Skeletal muscle satellite cell (primary cell): ENCODE measurements around the gene KCTD4.

Experiments
- H3K27me3 ChIP-seq: 2 replicates; pipeline ENCODE4 v1.7.0; 2013; ENCODE audit warnings: low read length; ENCODE audit not compliant: control insufficient read depth, insufficient read depth
- H3K36me3 ChIP-seq: 2 replicates; pipeline ENCODE4 v1.7.0; 2013; ENCODE audit warnings: mild to moderate bottlenecking, control low read depth, low read length; ENCODE audit not compliant: insufficient read depth
- H3K4me1 ChIP-seq: 2 replicates; pipeline ENCODE4 v1.7.0; 2013; ENCODE audit warnings: low read length; ENCODE audit not compliant: control insufficient read depth, insufficient read depth
- H3K4me2 ChIP-seq: 2 replicates; pipeline ENCODE4 v1.7.0; 2013; ENCODE audit warnings: mild to moderate bottlenecking, low read length
- H3K4me3 ChIP-seq: 2 replicates; pipeline ENCODE4 v1.7.0; 2013; ENCODE audit warnings: low read length
- H3K9ac ChIP-seq: 2 replicates; pipeline ENCODE4 v1.7.0; 2013; ENCODE audit warnings: mild to moderate bottlenecking, low read depth, low read length, moderate library complexity
- H3K9me3 ChIP-seq: replicated peaks from 2 replicates; pipeline ENCODE4 v1.7.0; 2013; ENCODE audit warnings: mild to moderate bottlenecking, control low read depth, low read length

Gene KCTD4

DNA sequence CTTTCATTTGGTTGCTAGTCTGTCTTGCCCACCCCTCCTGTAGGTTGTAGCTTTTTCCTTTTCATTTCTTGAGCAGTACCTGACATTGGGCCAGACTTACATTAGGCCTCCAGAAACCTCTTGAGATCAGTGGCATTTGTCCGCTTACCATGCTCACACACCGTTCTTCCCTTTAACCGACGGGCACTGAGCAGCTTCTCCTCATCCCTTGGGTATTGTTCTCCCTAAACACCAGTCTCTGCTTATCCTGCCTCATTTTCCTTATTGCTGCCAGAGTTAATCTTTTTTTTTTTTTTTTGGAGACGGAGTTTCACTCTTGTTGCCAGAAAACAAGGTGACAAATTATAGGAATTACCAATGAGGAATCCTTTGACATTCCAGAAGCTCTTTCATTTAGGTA is 27.2 kb upstream of the KCTD4 start:
- no peak overlapping the region for H3K9ac ChIP-seq
- no peak overlapping the region for H3K4me2 ChIP-seq
- H3K36me3 ChIP-seq = peaks cover 2% of the 10 kb centered on the region
- H3K4me3 ChIP-seq = no peak overlapping the region
- H3K27me3 ChIP-seq = no peaks in the 10 kb centered on the region
- peaks cover 20% of the 10 kb centered on the region for H3K4me1 ChIP-seq
- no peaks in the 10 kb centered on the region for H3K9me3 ChIP-seq

DNA sequence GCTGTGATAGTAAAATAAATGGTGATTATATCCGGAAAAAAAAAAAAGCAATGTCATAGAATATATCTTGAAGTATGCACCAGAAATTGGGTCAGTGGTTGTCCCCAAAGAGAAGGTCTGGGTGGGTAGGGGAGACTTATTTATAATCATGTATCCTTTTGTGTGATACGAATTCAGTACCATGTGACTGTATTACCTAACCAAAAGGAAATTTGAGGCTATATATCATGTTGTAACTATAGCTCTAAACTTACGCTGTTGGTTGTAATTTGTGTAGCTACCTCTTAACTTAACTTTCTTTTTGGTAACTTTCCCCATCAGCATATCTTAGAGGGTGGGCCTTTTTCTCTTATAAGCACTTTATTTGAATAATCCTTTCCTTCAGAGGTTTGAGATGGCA is 25.2 kb upstream of the KCTD4 start:
- H3K9me3 ChIP-seq = no peaks in the 10 kb centered on the region
- no peak overlapping the region for H3K4me2 ChIP-seq
- H3K27me3 ChIP-seq = no peaks in the 10 kb centered on the region
- H3K4me1 ChIP-seq = peaks cover 18% of the 10 kb centered on the region
- H3K4me3 ChIP-seq = no peak overlapping the region
- no peak overlapping the region for H3K9ac ChIP-seq
- H3K36me3 ChIP-seq = peaks cover 2% of the 10 kb centered on the region

DNA sequence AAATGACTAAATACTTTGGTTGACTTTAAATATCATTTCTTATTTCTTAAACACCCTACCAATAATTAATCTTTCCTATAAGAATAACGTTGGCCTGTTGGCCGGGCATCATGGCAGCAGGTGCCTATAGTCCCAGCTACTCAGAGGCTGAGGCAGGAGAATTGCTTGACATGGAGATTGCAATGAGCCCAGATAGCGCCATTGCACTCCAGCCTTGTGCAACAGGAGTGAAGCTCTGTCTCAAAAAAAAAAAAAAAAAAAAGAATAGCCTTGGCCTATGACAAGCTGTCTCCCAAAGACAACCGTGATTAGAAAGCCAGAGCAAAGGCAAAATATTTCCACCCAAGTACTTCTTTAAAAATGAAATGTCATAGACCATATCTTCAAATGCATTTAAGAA is 24.5 kb upstream of the KCTD4 start:
- no peak overlapping the region for H3K9ac ChIP-seq
- H3K27me3 ChIP-seq = no peaks in the 10 kb centered on the region
- H3K36me3 ChIP-seq = peaks cover 2% of the 10 kb centered on the region
- no peaks in the 10 kb centered on the region for H3K9me3 ChIP-seq
- no peak overlapping the region for H3K4me3 ChIP-seq
- peaks cover 24% of the 10 kb centered on the region for H3K4me1 ChIP-seq
- no peak overlapping the region for H3K4me2 ChIP-seq

DNA sequence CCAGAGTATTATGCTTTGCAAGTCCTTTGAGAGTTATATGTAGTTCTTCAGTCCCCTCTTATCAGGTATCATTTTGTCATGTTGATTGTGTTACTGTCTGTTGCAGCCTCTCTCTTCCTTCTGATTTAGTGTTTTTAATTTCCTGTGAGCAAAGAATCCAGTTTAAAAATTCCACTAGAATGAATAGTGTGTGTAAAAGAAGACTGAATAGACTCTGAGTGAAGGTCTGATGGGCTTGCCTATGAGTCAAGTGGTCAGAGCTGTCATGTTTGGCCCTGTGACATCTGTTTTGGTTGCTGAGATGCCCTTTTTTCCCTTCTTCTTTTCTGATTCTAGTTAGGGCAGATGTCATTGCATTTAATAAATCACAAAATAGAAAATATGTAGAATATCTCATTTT is 23.3 kb upstream of the KCTD4 start:
- H3K27me3 ChIP-seq = no peaks in the 10 kb centered on the region
- H3K4me3 ChIP-seq = no peak overlapping the region
- no peak overlapping the region for H3K4me2 ChIP-seq
- H3K36me3 ChIP-seq = no peaks in the 10 kb centered on the region
- H3K4me1 ChIP-seq = peaks cover 36% of the 10 kb centered on the region
- H3K9ac ChIP-seq = no peak overlapping the region
- H3K9me3 ChIP-seq = no peaks in the 10 kb centered on the region

DNA sequence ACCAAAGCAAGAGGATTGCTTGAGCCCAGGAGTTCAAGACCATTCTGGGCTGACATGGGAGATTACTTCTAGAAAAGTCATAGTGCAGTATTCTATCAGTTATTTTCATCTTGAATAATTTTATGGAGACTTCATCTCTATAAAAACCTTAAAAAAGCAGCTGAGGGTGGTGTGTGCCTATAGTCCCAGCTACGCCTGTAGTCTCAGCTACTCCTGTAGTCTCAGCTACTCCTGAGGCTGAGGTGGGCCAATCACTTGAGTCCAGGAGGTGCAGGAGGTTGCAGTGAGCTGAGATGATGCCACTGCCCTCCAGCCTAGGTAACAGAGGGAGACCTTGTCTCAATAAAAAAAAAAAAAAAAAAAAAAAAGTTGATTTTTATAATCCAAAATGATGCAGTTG is 22.1 kb upstream of the KCTD4 start:
- H3K4me1 ChIP-seq = peaks cover 49% of the 10 kb centered on the region
- H3K4me3 ChIP-seq = no peak overlapping the region
- H3K36me3 ChIP-seq = no peaks in the 10 kb centered on the region
- H3K4me2 ChIP-seq = no peak overlapping the region
- no peaks in the 10 kb centered on the region for H3K9me3 ChIP-seq
- no peak overlapping the region for H3K9ac ChIP-seq
- H3K27me3 ChIP-seq = no peaks in the 10 kb centered on the region

DNA sequence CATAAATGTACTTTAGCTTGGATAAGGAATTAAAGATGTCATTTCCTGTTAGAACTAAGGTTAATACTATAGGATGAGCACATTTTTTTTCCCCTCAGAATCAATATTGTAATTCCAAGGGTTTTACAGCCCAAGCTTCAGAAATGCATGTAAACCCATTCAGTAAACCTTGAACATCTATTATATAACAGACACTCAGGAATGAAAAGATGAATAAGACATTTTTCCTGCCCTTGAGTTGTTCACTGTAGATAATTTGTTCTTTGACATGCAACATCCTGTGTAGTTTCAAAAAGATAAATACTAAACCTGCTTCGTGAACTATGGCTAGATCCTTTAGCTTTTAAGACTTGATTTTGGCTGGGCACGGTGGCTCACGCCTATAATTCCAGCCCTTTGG is 21.7 kb upstream of the KCTD4 start:
- Histone ChIP-seq H3K4me3 (no peak overlapping the region), H3K36me3 (no peaks in the 10 kb centered on the region), H3K9me3 (no peaks in the 10 kb centered on the region), H3K9ac (no peak overlapping the region), H3K27me3 (no peaks in the 10 kb centered on the region), H3K4me2 (no peak overlapping the region), H3K4me1 (peaks cover 53% of the 10 kb centered on the region)

DNA sequence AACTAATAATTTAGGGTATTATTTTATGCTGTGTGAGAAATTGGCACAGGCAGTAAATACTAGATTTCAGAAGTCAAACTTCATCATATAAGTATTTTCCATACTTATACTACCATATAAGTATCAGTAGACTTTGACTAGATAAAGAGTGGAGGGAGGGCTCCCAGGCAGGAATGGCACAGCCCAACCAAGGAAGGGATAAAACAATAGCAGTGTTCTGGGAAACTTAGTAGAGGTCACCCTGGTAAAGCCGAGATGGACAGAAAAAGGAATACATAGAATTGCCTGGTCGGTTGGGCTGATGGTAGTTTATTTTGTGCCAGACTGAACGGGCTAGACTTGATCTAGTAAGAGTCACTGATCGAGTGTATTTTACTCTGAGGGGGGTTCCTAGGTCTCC is 19.6 kb upstream of the KCTD4 start:
- H3K36me3 ChIP-seq = peaks cover 7% of the 10 kb centered on the region
- H3K4me2 ChIP-seq = peak overlapping the region; percentile 70
- no peaks in the 10 kb centered on the region for H3K9me3 ChIP-seq
- H3K4me3 ChIP-seq = no peak overlapping the region
- H3K4me1 ChIP-seq = peaks cover 61% of the 10 kb centered on the region
- H3K27me3 ChIP-seq = no peaks in the 10 kb centered on the region
- no peak overlapping the region for H3K9ac ChIP-seq

DNA sequence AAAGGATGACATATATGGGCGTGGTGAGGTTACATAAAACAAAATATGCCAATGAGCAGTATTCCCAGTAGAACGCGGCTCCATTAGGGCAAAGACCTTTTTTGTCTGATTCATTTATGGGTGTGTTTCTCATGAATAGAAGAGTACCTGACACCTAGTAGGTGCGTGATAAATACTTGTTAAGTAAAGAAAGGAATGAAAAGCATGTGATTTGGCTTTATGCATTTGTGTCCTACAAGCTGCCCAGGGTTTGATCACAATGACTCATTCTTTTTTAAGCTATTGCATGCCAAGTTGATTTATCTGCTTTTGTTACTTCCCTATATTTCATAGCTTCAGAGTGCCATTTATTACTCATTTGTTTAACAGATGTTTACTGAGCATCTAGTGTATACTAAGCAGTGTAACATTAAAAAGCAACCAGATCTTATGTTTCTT is 19.1 kb upstream of the KCTD4 start:
- peak overlapping the region; percentile 61 for H3K9ac ChIP-seq
- H3K9me3 ChIP-seq = no peaks in the 10 kb centered on the region
- no peaks in the 10 kb centered on the region for H3K27me3 ChIP-seq
- peaks cover 7% of the 10 kb centered on the region for H3K36me3 ChIP-seq
- peaks cover 65% of the 10 kb centered on the region for H3K4me1 ChIP-seq
- peak overlapping the region; percentile 17 for H3K4me3 ChIP-seq
- peak overlapping the region; percentile 70 for H3K4me2 ChIP-seq

DNA sequence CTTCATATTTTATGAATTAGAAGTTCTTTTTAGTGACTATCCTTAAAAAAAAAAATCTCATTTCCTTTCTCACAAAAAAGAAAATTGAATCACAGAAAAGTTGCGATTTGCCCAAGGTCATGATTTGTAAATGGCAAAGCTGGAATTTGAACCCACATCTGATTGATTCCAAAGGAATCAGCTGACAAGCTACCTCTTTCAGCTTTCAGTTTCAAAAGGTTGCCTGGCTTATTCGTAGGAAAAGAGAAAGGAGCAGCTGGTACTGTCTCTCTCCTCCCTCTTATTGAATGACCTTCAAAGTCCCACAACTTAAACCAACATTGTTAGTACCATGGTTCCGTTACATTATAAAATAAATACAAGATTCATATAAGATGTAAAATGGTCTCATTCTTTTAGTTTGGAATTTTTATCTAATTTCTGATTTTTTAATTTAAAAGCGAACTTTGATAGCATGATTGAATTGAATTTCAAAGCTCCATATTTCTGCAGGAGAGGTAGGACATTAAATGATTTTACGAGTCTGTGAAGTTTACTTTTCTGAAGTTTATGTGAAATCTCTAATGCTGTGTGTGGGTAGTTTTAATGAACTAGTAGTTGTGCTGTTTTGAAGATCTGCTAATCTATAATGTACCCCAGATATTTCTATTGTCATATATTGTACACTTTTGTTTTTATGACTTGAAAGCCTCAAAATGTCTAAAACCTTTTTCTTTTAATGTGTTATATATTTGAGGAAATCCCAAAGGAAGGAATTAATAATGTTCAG is 18.5 kb upstream of the KCTD4 start:
- H3K9me3 ChIP-seq = no peaks in the 10 kb centered on the region

DNA sequence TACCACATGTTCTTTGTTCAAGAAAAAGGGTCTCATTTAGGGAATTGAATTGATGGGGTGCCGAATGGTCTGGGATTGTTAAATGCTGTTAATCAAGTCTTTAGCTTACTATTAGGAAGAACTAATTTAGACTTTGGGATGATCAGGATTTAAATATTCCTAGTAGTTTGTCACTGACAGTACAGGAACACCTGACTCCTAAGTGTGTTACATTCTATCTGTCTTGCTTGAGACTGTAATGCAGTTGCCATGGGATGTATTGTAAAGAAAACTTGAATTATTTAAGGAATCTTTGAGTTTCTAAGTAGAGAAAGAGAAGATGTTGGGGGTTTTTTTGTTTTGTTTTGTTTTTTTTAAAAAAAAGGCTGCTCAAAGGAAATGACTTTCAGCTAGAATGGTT is 17.8 kb upstream of the KCTD4 start:
- Histone ChIP-seq H3K36me3 (peaks cover 7% of the 10 kb centered on the region), H3K4me1 (peaks cover 58% of the 10 kb centered on the region), H3K9ac (peak overlapping the region; percentile 61), H3K9me3 (no peaks in the 10 kb centered on the region), H3K27me3 (no peaks in the 10 kb centered on the region), H3K4me2 (peak overlapping the region; percentile 70), H3K4me3 (peak overlapping the region; percentile 30)

More for the DNA sequence above, 18.5 kb upstream of the KCTD4 start:
- peak overlapping the region; percentile 30 for H3K4me3 ChIP-seq
- peaks cover 7% of the 10 kb centered on the region for H3K36me3 ChIP-seq
- H3K27me3 ChIP-seq = no peaks in the 10 kb centered on the region
- H3K4me2 ChIP-seq = peak overlapping the region; percentile 70
- peak overlapping the region; percentile 61 for H3K9ac ChIP-seq
- peaks cover 64% of the 10 kb centered on the region for H3K4me1 ChIP-seq

DNA sequence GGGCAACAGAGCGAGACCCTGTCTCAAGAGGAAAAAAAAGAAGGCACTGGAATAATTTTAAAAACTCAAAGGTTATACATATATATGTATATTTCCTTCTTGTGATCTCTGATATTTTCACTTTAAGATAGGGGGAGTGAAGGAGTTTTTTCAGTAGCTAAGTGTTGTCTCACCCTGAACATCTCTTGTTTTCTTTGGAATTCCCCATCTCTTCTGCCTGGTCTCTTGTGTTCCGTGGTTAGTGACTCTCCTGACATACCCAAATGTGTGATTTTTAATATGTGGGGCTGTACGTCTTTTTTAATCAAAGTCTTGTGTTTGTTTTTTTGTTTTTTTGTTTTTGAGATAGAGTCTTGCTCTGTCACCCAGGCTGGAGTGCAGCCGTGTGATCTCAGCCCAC is 15.3 kb upstream of the KCTD4 start:
- Histone ChIP-seq H3K4me1 (peaks cover 52% of the 10 kb centered on the region), H3K27me3 (no peaks in the 10 kb centered on the region), H3K4me2 (no peak overlapping the region), H3K9me3 (no peaks in the 10 kb centered on the region), H3K9ac (no peak overlapping the region), H3K4me3 (no peak overlapping the region), H3K36me3 (peaks cover 11% of the 10 kb centered on the region)

DNA sequence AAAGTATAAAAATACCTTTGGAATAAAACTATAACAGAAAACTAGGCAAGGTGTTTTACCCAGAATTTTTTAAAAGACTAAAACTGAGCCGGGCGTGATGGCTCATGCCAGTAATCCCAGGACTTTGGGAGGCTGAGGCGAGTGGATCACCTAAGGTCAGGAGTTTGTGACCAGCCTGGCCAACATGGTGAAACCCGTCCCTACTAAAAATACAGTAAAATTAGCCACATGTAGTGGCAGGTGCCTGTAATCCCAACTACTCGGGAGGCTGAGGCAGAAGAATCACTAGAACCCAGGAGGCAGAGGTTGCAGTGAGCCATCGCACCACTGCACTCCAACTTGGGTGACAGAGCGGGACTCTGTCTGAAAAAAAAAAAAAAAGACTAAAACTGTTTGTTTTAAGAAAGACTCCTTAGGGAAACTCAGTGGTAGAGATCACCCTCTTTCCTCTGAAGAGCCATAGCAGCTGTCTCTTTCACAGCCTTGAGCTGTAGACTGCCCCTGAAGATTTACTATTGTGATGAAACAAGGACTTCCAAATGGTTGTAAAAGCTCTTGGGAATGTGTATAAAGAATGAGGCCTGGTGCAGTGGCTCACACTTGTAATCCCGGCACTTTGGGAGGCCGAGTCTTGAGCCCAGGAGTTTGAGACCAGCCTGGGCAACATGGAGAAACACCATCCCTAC is 14.7 kb upstream of the KCTD4 start:
- no peaks in the 10 kb centered on the region for H3K27me3 ChIP-seq
- peaks cover 15% of the 10 kb centered on the region for H3K36me3 ChIP-seq
- no peaks in the 10 kb centered on the region for H3K9me3 ChIP-seq
- no peak overlapping the region for H3K9ac ChIP-seq
- no peak overlapping the region for H3K4me2 ChIP-seq
- no peak overlapping the region for H3K4me3 ChIP-seq
- H3K4me1 ChIP-seq = peaks cover 48% of the 10 kb centered on the region
